Pancreas (tissue), 10 donors: ENCODE data around the gene CPT1B. TPM values are rescaled to one million over a fixed set of nuclear protein-coding genes. Genes with fewer than 3 reads are reported as not detected.
A peak's percentile ranks its signal among the peaks of the same experiment; 100 is the strongest.
"Not testable (repeated sequence)": the region's sequence is repeated elsewhere in the genome, so short reads cannot be mapped to it uniquely, and the experiment has no call there.

ENCODE experiments used
- ATAC-seq, 4 donors: fragments of 200-7000 bp; cut with Tn5 transposase; one replicate each; pipeline versions ENCODE4 v1.8.0 to v1.9.1; 2020; ENCODE audit warnings: mild to moderate bottlenecking in 4 of 4, moderate library complexity in 4 of 4
- DNase-seq, 6 donors: peaks; one replicate each; pipeline ENCODE4 v3.0.0-alpha.2; 2020
- FAIRE-seq: peaks from 2 replicates; lab custom pipeline; 2012; peaks lifted over from hg19 to GRCh38; lab: Jason Lieb, UNC
- H3K27ac ChIP-seq, 4 donors: fragments of 200-600 bp; sonication (generic); 1 replicate in 3 of 4; 2 replicates in 1 of 4; pipeline versions ENCODE4 v1.5.0 to v1.8.0; 2020
- H3K27me3 ChIP-seq, 4 donors: fragments of 200-600 bp; one replicate each; pipeline ENCODE4 v1.8.0; 2021
- H3K36me3 ChIP-seq, 3 donors: fragments of 200-600 bp; sonication (generic) in 1 of 3; one replicate each; pipeline versions ENCODE4 v1.5.0 to v1.8.0; 2020 to 2021
- H3K4me1 ChIP-seq, 3 donors: fragments of 200-600 bp; one replicate each; pipeline ENCODE4 v1.8.0; 2021
- H3K4me3 ChIP-seq, 4 donors: fragments of 200-600 bp; sonication (generic) in 2 of 4; one replicate each; pipeline versions ENCODE4 v1.5.0 to v1.8.0; 2020 to 2021
- H3K9me3 ChIP-seq, 4 donors: fragments of 200-600 bp; one replicate each; pipeline ENCODE4 v1.8.0; 2021
- CTCF ChIP-seq, 4 donors: fragments of 200-600 bp; sonication (generic) in 3 of 4; IDR thresholded peaks; one replicate each; pipeline versions ENCODE4 v1.5.0 to v1.8.0; 2021; ENCODE audit warnings: antibody characterized with exemption in 4 of 4
- WGBS, 2 donors: extraction: QIAGEN DNeasy Blood & Tissue Kit; methylation state at CpG; one replicate each; pipeline ENCODE4 v1.1.7; 2013; 5-methylcytosine and 5-hydroxymethylcytosine counted together
- intact Hi-C, 3 donors: fragments of 100-400 bp; cut with DNase I; formaldehyde crosslinking; loops; one replicate each; pipeline versions ENCODE4 v1.11.1 to v1.14.2; 2022
- polyA plus RNA-seq, 2 donors: library from polyadenylated mRNA; stranded (reverse); fragments of 200-250 nt; gene quantifications; one replicate each; pipeline ENCODE4 v1.2.3, GENCODE V29; 2013
- total RNA-seq, 6 donors: library from RNA; stranded (reverse); fragmentation: NEBNext Ultra II Directional in 4 of 6; extraction: Animal tissue kit (Norgen Biotek cat#: 25700) in 4 of 6; gene quantifications; one replicate each; pipeline versions ENCODE4 v1.2.1 to v1.2.4, GENCODE V29; 2021 to 2023
- donor health status: healthy with polysubstance abuse.
- donor health status: DM: no; HTN: no; CAD: no; lungs with moderate emphysema.
- donor health status: DM: no; HTN: no; CAD: no.
- donor health status: control.
- donor health status: control.
- donor health status: Bipolar disorder and iron deficiency.
- donor health status: DM: yes; HTN: yes; CAD: no.
- donor health status: DM: no; HTN: no; CAD: no.
- donor health status: DM: no; HTN: no; CAD: no.
- donor health status: DM: yes; HTN: yes; CAD: no.

CPT1B gene
- total and polyA plus RNA-seq, 8 donors, result 7.2 to 87.0 (median 13.6) TPM

GRCh38 chr22:50535113-50535512, 43.1 kb downstream of the CPT1B start:
- Histone ChIP-seq H3K4me1 (peaks cover 7 to 34% (median 15%) of the 10 kb centered on the region in 3 donors), H3K27ac (peak overlapping the region in 1 of 4 donors; percentile 22)
- no peak for FAIRE-seq

GRCh38 chr22:50533856-50534711, 44.1 kb downstream of the CPT1B start:
- 56 to 71% methylated on average over 21 of the region's 21 CpGs for WGBS, 2 donors
- H3K27me3 ChIP-seq, intact Hi-C loops, H3K4me3 ChIP-seq, ATAC-seq, FAIRE-seq, H3K36me3 ChIP-seq, H3K9me3 ChIP-seq: not testable (repeated sequence)
- peak overlapping the region in 2 of 4 donors; percentile 22 to 94 for H3K27ac ChIP-seq
- H3K4me1 ChIP-seq, result peaks cover 3 to 28% (median 15%) of the 10 kb centered on the region in 3 donors
- DNase-seq, result peak in 1 of 6 donors; percentile 54

More at GRCh38 chr22:50535113-50535512, 43.1 kb downstream of the CPT1B start:
- no peak for ATAC-seq
- no peaks in the 10 kb centered on the region for H3K9me3 ChIP-seq
- H3K27me3 ChIP-seq, result peaks cover 0 to 9% (median 0%) of the 10 kb centered on the region in 4 donors
- no peak for TF ChIP-seq CTCF (IDR thresholded peaks at IDR 0.05)
- intact Hi-C loops, result no loop called here
- H3K4me3 ChIP-seq, result no peak overlapping the region
- WGBS, 2 donors, result 70 to 81% methylated on average over 7 to 8 of the region's 8 CpGs
- DNase-seq, result peak in 1 of 6 donors; percentile 10
- H3K36me3 ChIP-seq, result no peaks in the 10 kb centered on the region

GRCh38 chr22:50532824-50533796, 45.1 kb downstream of the CPT1B start:
- no peak for DNase-seq
- intact Hi-C loops, result no loop called here
- Histone ChIP-seq H3K36me3 (no peaks in the 10 kb centered on the region), H3K27ac (peak overlapping the region in 2 of 4 donors; percentile 94), H3K9me3 (no peaks in the 10 kb centered on the region), H3K4me1 (peaks cover 0 to 20% (median 15%) of the 10 kb centered on the region in 3 donors), H3K27me3 (peaks cover 0 to 9% (median 0%) of the 10 kb centered on the region in 4 donors), H3K4me3 (peak overlapping the region in 1 of 4 donors; percentile 60)
- FAIRE-seq, result no peak
- ATAC-seq, result no peak
- TF ChIP-seq CTCF (IDR thresholded peaks at IDR 0.05), result no peak
- WGBS, 2 donors, result 60 to 67% methylated on average over 19 of the region's 19 CpGs

- DNase-seq (peak; percentile 67 to 90 (median 80)), ATAC-seq (peak; percentile 58 to 67 (median 64)), FAIRE-seq (no peak)
- no peak for TF ChIP-seq CTCF (IDR thresholded peaks at IDR 0.05)
- Histone ChIP-seq H3K4me1 (peaks cover 0 to 20% (median 15%) of the 10 kb centered on the region in 3 donors), H3K36me3 (no peaks in the 10 kb centered on the region), H3K9me3 (no peaks in the 10 kb centered on the region), H3K4me3 (peak overlapping the region; percentile 23 to 60 (median 47)), H3K27me3 (peaks cover 0 to 9% (median 0%) of the 10 kb centered on the region in 4 donors), H3K27ac (peak overlapping the region; percentile 65 to 94 (median 84))
- intact Hi-C loops, result no loop called here
- 2 to 3% methylated on average over 54 to 56 of the region's 56 CpGs for WGBS, 2 donors
Measured at GRCh38 chr22:50531962-50532674, 46.1 kb downstream of the CPT1B start.
